Left renal cortex interstitium (tissue), 4 donors: ENCODE results near the gene FCRL6. TPM values are rescaled to one million over a fixed set of nuclear protein-coding genes. Genes with fewer than 3 reads are reported as not detected.

ENCODE experiments used
- DNase-seq, 4 donors: peaks; one replicate each; pipeline ENCODE4 v3.0.0-alpha.2; 2013; ENCODE audit warnings: low read depth in 4 of 4, low spot score in 2 of 4, missing footprints in 1 of 4
- polyA plus RNA-seq, 4 donors: library from polyadenylated mRNA; unstranded; fragments of 120-200 nt; gene quantifications; one replicate each; pipeline ENCODE4 v1.2.1, GENCODE V29; 2013; ENCODE audit not compliant: insufficient read length in 4 of 4

FCRL6 gene
- polyA plus RNA-seq, result under 1 TPM; 0.13 to 0.49 (median 0.38) TPM

- DNase-seq, result no peak
These were observed at the start of gene FCRL6 for GRCh38 chr1:159802111-159802510. Gene FCRL6 (plus strand): TSS chr1:159802360. CDS start chr1:159802425, 65 bp downstream.

GRCh38 chr1:159753386-159753785 lies 48.8 kb upstream of the FCRL6 start:
- DNase-seq, result peak in 1 of 4 donors; percentile 6

GRCh38 chr1:159755451-159756007 lies 46.6 kb upstream of the FCRL6 start:
- DNase-seq, result no peak

- DNase-seq, result no peak
These were observed 45.8 kb upstream of the FCRL6 start for GRCh38 chr1:159756397-159756796.

- DNase-seq, result no peak
These were observed 38.5 kb upstream of the FCRL6 start for GRCh38 chr1:159763686-159764085.

GRCh38 chr1:159765806-159766205 lies 36.4 kb upstream of the FCRL6 start:
- no peak for DNase-seq

- no peak for DNase-seq
These were observed 30.8 kb upstream of the FCRL6 start for GRCh38 chr1:159771127-159771895.

GRCh38 chr1:159774465-159774864 lies 27.7 kb upstream of the FCRL6 start:
- DNase-seq, result no peak

- DNase-seq, result no peak
These were observed 26.4 kb upstream of the FCRL6 start for GRCh38 chr1:159775716-159776115.

GRCh38 chr1:159778266-159778665 lies 23.9 kb upstream of the FCRL6 start:
- DNase-seq, result no peak

- no peak for DNase-seq
These were observed 22.7 kb upstream of the FCRL6 start for GRCh38 chr1:159779403-159779851.

- DNase-seq, result peak; percentile 85 to 93 (median 92)
These were observed 21.3 kb upstream of the FCRL6 start, which contains the start of gene DUSP23 for GRCh38 chr1:159780583-159781582. Gene DUSP23 (plus strand): TSS chr1:159780962. CDS start chr1:159781101, 139 bp downstream.

- no peak for DNase-seq
These were observed 20.2 kb upstream of the FCRL6 start for GRCh38 chr1:159781992-159782391.

GRCh38 chr1:159783724-159784123 lies 18.4 kb upstream of the FCRL6 start:
- DNase-seq, result no peak

GRCh38 chr1:159786465-159786864 lies 15.7 kb upstream of the FCRL6 start:
- no peak for DNase-seq

- no peak for DNase-seq
These were observed 15.2 kb upstream of the FCRL6 start for GRCh38 chr1:159786966-159787365.

GRCh38 chr1:159790237-159790917 lies 11.8 kb upstream of the FCRL6 start:
- DNase-seq, result peak in 1 of 4 donors; percentile 10

GRCh38 chr1:159791031-159791430 lies 11.1 kb upstream of the FCRL6 start:
- no peak for DNase-seq

- no peak for DNase-seq
These were observed 10.7 kb upstream of the FCRL6 start for GRCh38 chr1:159791461-159791860.

GRCh38 chr1:159795534-159795933 lies 6.6 kb upstream of the FCRL6 start:
- no peak for DNase-seq
